HS-5 (cell line): ENCODE measurements around the gene COL19A1.
A peak's percentile ranks its signal among the peaks of the same experiment; 100 is the strongest.

Source experiments
- DNase-seq: peaks from one replicate; pipeline ENCODE4 v3.0.0-alpha.2; 2012; ENCODE audit warnings: low read depth

Gene COL19A1

DNA sequence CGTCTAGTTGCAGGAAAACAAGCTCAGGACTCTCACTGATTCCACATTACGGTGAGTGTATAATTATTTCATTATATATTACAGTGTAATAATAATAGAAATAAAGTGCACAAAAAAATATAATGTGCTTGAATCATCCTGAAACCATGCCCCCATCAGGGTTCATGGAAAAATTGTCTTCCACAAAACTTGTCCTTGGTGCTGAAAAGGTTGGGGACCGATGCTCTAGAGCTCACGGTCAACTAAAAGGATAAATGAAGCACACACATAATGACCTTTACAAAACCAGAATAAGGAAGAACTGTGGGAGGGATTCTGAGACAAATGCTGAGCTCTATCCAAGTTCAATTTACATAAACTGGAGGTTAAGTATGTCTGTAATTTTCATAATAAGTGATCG is 194.3 kb downstream of the COL19A1 start:
- DNase-seq = no peak

DNA sequence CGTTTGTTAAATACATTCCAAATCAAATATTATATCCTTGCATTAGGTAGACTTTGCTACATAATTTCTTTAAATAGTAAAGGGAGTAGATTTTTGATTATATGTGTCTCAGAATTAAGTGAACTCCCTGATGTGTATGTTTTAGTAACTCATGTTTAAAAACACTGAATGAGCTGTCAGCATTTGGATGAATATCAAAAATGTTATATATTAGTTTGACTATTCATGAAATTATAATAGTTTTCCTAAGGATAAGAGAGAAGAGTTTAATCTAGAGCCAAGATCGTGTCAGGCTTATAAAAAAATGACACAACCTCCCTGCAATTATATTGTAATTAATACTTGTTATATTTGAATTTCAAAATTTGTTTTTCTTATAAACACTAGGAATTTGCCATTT is 195.2 kb downstream of the COL19A1 start:
- no peak for DNase-seq

DNA sequence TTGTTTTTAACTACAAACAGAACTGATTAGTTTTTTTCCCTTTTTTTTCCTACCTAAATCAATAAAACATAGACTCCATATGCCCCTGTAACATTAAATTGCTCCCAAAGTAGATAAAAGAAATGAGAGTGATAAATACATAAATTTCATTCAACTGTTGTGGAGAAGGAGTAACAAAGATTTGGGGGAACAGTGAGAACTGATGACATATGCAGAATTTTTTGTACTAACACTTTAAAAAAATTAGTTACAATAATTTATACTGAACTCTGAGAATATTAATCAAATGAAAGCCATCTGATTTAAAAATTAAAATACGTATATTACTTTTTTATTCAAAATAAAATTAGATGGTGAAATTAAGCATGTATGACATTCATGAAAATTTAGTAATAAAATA is 195.7 kb downstream of the COL19A1 start:
- no peak for DNase-seq

DNA sequence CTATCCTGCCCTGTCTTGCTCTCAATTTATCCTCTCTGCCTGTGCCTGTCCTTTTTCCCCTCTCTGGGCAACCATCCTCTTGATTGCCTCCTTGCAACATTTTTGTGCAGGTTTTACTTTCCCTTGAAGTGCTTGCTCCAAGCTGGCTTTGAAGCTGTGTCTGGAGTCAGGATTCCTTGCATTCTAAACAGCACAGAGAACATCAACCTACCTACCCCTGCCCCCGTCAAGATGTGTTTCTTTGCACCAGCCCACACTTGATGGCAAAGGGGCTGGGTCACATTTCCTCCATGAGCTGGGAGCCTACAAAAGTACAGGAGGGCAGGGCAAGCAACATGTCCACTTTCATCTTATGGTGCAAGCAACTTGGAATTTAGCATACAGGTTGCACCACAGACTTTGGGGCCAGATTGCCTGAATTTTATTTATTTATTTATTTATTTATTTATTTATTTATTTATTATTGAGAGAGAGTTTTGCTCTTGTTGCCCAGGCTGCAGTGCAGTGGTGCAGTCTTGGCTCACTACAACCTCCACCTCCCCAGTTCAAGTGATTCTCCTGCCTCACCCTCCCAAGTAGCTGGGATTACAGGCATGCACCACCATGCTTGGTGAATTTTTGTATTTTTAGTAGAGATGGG is 206.3 kb downstream of the COL19A1 start:
- DNase-seq = no peak

DNA sequence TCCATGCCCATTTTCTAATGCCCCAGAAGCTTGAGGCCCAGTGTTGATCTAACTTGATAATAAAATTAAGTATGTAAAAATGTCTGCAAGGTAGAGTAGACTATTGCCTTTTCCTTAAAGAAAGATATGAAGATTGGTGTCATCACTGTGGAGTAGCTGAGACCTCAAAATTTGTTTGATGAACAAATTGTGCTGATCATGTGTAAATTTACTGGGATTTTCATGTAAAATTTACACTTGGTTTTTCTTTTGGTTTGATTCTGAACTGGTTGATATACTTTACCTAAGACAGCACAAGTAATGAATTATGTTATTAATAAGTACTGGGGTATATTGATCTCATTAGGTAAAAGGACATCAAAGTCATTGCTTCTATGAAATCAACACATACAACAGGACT is 207.3 kb downstream of the COL19A1 start:
- DNase-seq = no peak

DNA sequence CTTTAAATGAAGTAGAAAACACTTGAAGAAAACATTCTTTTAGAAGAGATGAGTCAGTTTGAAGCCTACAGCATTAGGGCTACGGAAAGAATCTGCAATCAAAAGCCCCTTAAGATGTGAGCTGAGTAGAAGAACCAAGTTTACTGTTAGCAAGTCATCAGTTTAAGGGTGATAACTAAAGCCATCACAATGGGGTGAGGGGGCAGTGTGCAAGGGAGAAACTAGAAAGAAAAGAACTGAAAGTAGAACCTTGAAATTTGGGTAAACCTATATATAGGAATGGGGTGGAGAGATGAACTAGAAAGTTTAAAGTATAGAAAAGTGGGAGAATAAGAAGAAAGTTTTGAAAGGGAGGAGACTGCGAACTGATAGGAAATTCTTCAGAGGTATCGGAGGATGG is 212.9 kb downstream of the COL19A1 start:
- DNase-seq = no peak

DNA sequence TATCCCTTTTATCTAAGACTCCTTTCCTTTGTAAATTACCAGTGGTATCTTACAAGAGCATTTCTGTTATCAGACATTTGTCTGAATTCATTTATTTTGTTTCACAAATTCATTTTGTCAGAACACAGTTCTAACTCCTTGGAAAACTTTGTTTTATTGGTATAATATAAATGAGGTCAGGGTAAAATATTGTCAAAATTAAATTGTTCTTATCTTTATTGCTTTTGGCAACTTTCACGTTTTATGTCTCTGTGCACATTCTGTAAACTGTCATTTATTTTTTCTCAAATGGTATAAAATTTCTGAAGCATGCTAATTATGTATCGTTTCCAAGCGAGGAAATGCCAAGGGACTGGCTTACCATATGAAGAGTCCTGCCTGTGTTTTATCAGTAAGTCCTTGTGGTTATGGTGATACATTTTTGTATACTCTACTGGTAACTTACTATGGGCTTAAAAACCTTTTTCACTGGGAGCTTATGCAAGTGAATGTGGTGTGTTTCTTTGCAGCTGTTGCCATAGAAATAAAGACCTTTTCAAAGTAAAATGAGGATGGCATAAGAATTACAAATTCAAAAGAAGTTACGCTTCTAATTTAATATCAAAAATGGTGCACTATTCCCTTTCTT is 214.2 kb downstream of the COL19A1 start:
- DNase-seq = no peak

DNA sequence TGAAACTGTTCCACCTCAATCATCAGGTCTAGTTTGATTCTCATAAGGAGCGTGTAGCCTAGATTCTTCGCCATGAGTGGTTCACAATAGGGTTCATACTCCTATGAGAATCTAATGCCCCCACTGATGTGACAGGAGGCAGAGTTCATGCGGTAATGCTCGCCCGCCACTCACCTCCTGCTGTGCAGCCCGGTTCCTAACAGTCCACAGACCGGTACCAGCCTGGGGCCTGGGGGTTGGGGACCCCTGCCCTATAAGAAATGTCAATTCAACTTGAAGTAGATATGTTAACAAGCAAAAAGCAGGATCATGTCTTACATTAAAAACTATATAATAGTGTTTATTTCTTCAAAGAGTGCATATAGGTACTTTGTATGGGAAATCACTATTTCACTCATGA is 216.5 kb downstream of the COL19A1 start:
- no peak for DNase-seq

DNA sequence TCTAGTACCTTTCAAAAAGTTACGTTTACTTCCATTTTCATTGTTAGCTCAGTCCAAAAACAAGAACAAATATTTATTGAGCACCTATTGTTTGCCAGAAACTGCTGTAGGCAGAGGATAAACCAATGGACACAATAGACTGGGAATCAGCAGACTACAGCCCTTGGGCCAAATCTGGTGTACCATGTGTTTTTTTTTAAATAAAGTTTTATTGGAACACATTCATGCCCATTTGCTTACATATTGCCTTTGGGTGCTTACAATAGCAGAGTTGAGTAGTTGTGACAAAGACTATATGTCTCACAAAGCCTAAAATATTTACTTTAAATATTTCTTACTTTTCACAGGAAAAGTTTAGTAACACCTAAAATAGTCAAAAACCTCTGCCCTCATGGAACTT is 220.4 kb downstream of the COL19A1 start:
- DNase-seq = no peak

DNA sequence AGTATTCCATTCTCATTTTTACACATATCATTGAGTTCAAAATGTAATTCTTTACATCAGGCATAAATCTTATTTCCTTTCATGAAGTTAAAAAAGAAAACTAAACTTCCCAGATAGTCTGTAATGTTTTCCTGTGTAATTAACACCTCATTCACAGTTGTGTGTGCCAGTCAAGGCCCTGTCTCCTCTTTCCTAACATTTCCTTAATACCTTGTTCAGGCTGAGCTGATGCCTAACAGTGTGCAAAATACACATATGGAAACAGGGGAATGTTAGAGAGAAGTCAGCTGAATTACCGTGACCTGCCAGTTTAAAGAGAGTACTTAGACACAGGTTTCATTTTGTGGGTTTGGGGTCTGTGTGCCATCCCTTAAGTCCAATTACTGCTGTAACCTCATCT is 227.8 kb downstream of the COL19A1 start:
- DNase-seq = no peak

DNA sequence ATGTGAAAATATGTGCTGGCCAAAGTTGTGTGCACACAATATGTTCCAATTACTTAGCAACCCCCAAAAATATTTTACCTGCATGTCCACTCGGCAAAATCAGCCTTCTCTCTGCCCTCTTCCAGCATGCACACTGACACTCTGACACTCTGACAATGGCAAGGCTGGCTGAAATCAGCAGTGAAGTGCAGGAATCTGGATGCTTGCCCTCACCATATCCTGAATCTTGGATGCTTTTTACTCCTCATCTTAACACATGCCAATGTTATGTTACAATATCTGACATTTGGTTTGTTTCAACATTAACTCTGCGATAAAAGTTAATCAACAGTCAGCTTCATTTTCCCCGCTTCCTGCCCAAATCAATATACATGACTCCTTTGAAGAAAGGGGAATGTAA is 233.4 kb downstream of the COL19A1 start:
- no peak for DNase-seq

DNA sequence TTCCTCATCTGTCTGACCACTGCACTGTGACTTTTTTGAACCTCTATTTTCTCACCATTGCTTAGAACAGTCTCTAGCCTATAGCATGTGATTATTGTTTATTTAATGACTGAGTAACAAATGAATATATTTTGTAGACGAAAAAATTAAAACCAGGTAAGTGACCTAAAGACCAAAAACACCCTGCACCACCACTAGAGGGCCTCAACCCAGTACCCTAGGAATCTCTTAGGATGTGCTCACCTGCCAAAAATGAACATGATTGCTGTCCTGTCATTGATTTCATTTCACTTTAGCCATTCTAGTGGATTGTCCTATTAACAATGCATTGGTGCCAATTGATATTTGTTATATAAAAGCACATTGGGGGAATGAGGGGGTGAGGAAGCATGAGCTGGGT is 237.4 kb downstream of the COL19A1 start:
- DNase-seq = no peak

DNA sequence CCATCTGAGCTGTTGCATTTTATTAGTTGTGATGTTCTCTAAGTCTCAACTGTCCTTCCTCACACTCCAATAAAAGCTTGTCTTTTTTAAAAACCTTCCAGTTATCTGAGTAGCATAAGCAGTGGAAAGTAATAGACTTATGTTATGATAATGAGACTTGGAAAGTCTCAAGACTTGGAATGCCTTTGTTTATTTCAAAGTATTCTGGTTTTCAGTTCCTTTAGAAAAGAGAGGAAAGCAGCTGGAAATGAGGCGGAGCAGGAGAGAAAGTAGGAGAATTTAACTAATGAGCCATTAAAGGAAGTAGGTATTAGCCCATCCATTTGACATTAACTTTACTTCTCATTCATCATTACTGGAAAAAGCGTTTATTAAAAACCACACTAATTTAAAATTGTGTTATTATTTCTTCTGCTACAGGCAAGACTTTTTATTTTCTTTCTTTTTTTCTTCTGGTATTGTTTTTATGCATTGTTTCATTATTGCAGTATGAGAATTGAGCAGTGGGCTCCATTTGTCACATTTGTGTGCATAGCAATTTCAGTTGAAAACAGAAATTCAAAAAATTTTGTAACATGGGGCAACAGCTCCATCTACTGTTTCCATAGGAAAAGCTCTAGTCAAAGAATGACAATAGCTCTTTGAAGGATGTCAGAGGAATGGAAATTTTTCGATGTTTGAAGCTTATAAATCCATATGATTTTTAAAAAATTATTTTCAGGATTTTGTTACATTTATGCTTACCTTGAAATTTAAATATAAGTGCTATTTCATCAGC is 241.7 kb downstream of the COL19A1 start:
- DNase-seq = no peak

DNA sequence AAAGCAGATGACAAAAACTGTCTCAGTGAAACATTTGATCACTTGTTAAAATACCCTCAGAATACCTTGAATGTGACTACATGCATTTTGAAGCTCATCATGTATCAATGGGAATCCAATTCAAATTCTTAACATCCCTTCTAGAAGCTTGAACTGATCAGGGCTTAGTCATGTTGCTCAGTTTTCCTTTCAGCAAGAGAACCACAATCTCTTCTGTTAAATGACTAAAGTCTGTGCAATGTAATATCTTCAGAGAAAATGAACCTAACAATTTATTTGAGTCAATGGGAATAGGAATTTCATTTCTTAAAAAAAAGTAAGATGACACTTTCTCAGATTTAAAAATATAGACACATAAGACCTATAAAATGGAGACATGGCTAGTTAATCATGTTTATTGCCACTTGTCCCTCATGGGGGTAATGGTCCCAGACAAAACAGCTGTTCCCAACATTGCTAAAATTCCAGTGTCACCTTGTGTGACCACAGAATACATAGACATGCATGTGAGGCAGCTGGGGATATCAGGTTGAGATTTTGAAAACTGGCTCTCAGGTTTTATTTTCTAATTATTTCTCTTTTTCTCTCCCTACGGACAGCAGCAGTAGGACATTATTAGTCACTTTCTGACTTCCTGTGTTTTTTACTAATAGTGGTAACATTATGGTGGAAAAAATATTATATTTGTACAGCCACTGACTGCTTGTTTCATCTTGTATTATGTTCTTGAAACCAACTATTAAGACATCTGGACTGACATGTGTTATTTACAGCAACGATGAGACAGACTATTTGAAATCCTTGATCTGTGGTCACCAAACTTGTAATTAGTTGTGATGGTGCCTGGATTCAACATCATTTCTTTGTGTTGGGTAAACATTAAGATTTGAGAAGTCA is 244.0 kb downstream of the COL19A1 start:
- DNase-seq = peak; percentile 50

DNA sequence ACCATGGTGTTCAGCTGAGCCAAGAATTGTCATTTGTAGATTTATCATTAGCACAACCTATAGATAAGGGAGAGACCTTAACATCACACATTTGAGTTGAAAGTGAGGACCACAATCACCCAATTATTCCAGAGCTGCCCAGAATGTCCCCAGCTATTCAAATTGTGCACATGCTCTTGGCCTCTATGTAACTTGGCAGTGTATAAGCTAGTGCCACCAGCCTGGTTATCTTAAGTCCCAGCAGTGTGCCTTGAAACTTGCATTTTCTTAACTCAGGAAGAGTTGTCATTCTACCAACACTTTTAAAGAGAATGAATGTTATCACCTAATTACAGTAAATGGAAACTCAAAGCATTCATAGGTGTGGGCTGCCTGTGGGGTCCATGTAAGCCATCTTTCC is 245.4 kb downstream of the COL19A1 start:
- DNase-seq = no peak

DNA sequence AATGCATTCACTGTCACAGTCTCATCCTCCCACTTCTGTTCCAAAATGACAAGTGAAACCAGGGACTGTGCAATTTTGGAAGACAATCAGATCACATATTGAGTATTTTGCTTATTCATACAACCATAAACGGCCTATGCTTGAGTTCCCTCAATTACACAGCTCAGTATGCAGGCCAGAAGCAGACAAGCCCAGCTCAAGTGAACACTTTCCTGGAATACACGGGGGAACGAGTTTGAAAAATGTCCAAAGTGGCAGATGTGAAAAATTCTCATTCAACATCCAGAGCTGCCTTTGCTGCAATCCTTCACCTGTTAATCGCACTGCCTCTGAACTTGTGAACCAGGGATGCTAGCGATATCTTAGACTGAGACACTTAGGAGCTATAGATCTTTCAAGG is 246.4 kb downstream of the COL19A1 start:
- no peak for DNase-seq

DNA sequence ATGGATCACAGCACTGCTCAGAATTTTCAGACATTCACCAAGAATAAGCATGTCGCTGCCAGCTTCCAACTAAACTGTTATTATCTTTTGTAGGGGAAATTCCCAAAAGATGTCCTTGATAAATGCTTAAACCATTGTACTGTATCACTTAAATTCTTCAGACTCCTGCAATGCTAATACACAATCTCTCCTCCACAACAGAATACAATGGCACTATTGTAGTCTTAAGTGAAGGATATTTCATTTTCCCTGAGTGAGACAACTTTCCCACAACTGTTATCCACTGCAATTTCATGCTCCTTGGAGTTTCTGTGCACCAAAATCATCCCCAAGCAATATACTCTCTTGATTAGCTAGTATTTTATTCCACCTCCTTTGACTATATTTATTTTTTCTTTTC is 246.8 kb downstream of the COL19A1 start:
- DNase-seq = no peak

DNA sequence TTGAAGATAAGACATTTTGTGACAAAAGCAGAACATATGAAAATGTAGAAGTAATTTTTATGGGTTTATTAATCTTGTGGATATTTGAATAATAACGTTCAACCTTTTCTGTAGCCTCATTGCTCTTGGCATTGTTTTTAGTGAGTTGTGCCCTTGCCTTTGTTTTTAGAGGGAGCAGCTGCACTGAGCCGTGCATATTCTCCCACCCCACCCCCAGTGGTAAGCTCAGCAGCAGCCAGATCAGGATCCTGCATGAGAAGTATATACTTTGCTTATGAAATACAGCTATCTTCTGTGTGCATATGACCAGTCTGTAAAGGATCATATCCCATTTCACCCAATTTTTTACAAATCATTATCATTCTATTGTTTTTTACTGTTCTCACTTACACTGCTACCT is 252.3 kb downstream of the COL19A1 start:
- DNase-seq = no peak

DNA sequence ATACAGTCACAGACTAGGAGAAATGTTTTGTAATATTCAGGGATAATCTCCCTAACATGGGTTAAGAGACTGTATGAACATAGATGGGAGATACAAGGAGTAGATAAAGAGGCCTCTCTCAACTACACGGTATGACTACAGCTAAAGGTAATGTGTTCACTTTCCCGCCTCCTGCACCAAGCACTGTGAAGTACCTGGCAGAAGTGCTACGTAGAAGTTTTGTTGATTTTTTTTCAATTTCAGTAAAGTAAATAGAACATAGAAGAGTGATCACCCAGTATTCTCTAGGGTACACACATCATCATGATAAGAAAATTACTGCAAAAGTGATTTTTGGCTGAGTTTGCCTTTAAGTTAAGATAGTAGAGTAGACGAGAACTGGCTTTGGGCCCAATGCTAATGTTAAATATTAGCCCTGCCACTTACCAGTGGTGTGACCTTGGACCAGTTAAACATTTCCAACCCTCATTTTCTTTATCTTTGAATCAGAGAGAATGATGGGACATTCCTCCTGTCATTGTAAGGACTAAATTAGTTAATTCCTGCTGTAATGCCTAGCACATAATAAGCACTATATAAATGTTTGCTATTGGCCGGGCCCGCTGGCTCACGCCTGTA is 253.0 kb downstream of the COL19A1 start:
- no peak for DNase-seq

DNA sequence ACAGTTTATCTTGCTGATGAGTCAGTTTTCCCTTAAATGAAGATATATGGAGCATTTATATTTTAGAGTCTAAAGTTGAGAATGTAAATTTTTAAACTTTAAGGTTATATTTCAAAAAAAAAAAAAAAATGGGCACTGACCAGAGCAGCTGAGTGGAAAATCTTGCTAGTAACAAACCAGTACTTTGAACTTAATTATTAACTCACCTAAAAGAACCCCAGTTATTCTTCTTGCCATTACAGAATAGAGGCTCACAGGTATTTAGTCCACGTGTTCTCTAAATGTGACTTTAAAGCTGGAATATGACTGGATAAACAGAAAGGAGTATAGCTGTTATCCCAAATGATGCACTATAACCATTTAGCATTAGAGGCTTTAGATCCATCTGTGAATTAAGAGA is 258.1 kb downstream of the COL19A1 start:
- no peak for DNase-seq

DNA sequence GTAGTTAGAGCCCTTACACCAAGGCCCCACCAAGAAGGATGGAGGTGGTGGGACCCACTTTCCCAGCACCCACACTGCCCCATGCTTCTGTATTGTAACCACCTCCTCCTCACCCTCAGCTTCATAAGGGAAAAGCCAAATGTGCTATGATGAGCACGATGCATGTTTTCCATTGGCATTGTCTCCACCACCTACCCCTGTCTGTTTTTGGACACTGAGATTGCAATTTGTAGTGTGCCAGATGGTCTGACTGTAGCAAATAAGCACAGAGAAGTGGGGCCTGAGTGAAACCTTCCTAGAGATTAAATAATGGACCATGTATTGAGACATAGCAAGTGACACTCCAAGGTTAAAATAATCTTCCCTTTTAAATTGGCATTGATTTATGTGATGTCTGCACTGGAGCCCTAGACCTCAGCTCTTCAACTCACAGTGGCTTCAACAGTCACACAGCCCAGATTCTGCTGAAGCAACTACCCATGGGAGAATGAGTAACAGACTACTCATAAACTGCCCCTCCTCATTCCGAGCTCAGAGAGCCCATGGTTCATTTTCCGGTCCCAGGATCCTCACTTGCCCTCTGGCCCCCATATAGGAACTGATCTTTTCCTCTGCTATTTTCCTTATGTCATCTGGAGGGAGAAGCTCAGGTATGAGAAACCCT is 258.7 kb downstream of the COL19A1 start:
- DNase-seq = peak; percentile 69

DNA sequence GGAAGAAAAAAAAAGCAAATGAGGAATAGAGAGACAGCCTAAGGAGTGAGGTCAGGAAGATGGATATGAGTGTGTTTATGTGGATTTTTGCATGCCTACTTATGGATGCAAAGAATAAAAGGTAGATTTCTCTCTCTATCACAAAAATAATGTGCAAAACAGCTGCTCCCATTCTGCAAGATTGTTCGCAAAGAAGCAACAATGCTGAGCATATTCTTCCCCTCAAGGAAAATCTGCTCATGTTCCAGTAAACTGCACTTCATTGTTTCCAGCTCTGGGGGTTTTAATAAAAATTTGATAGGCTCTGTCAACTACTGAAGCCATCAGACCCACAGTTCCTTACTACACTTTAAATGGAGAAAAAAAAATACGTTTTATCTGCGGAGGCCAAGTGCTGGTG is 259.2 kb downstream of the COL19A1 start:
- no peak for DNase-seq
